Pancreas (tissue), 10 donors: Measurements from ENCODE around the gene ADAMTSL5. TPM values are rescaled to one million over a fixed set of nuclear protein-coding genes. Genes with fewer than 3 reads are reported as not detected.
"Not testable (repeated sequence)": the region's sequence is repeated elsewhere in the genome, so short reads cannot be mapped to it uniquely, and the experiment has no call there.

Experiments
- ATAC-seq, 4 donors: fragments of 200-7000 bp; cut with Tn5 transposase; one replicate each; pipeline versions ENCODE4 v1.8.0 to v1.9.1; 2020; ENCODE audit warnings: mild to moderate bottlenecking in 4 of 4, moderate library complexity in 4 of 4
- DNase-seq, 6 donors: peaks; one replicate each; pipeline ENCODE4 v3.0.0-alpha.2; 2020
- FAIRE-seq: peaks from 2 replicates; lab custom pipeline; 2012; peaks lifted over from hg19 to GRCh38; lab: Jason Lieb, UNC
- H3K27ac ChIP-seq, 4 donors: fragments of 200-600 bp; sonication (generic); 1 replicate in 3 of 4; 2 replicates in 1 of 4; pipeline versions ENCODE4 v1.5.0 to v1.8.0; 2020
- H3K27me3 ChIP-seq, 4 donors: fragments of 200-600 bp; one replicate each; pipeline ENCODE4 v1.8.0; 2021
- H3K36me3 ChIP-seq, 3 donors: fragments of 200-600 bp; sonication (generic) in 1 of 3; one replicate each; pipeline versions ENCODE4 v1.5.0 to v1.8.0; 2020 to 2021
- H3K4me1 ChIP-seq, 3 donors: fragments of 200-600 bp; one replicate each; pipeline ENCODE4 v1.8.0; 2021
- H3K4me3 ChIP-seq, 4 donors: fragments of 200-600 bp; sonication (generic) in 2 of 4; one replicate each; pipeline versions ENCODE4 v1.5.0 to v1.8.0; 2020 to 2021
- H3K9me3 ChIP-seq, 4 donors: fragments of 200-600 bp; one replicate each; pipeline ENCODE4 v1.8.0; 2021
- CTCF ChIP-seq, 4 donors: fragments of 200-600 bp; sonication (generic) in 3 of 4; IDR thresholded peaks; one replicate each; pipeline versions ENCODE4 v1.5.0 to v1.8.0; 2021; ENCODE audit warnings: antibody characterized with exemption in 4 of 4
- WGBS, 2 donors: extraction: QIAGEN DNeasy Blood & Tissue Kit; methylation state at CpG; one replicate each; pipeline ENCODE4 v1.1.7; 2013; 5-methylcytosine and 5-hydroxymethylcytosine counted together
- intact Hi-C, 3 donors: fragments of 100-400 bp; cut with DNase I; formaldehyde crosslinking; loops; one replicate each; pipeline versions ENCODE4 v1.11.1 to v1.14.2; 2022
- polyA plus RNA-seq, 2 donors: library from polyadenylated mRNA; stranded (reverse); fragments of 200-250 nt; gene quantifications; one replicate each; pipeline ENCODE4 v1.2.3, GENCODE V29; 2013
- total RNA-seq, 6 donors: library from RNA; stranded (reverse); fragmentation: NEBNext Ultra II Directional in 4 of 6; extraction: Animal tissue kit (Norgen Biotek cat#: 25700) in 4 of 6; gene quantifications; one replicate each; pipeline versions ENCODE4 v1.2.1 to v1.2.4, GENCODE V29; 2021 to 2023
- donor health status: healthy with polysubstance abuse.
- donor health status: DM: no; HTN: no; CAD: no; lungs with moderate emphysema.
- donor health status: DM: no; HTN: no; CAD: no.
- donor health status: control.
- donor health status: control.
- donor health status: Bipolar disorder and iron deficiency.
- donor health status: DM: yes; HTN: yes; CAD: no.
- donor health status: DM: no; HTN: no; CAD: no.
- donor health status: DM: no; HTN: no; CAD: no.
- donor health status: DM: yes; HTN: yes; CAD: no.

Gene ADAMTSL5
- total and polyA plus RNA-seq, 8 donors = 0.23 to 4.0 (median 0.69) TPM

GRCh38 chr19:1534972-1535371 is 22.2 kb upstream of the ADAMTSL5 start:
- 75 to 79% methylated on average over 14 of the region's 14 CpGs for WGBS, 2 donors
- intact Hi-C loops = no loop called here
- TF ChIP-seq CTCF (IDR thresholded peaks at IDR 0.05) = no peak
- DNase-seq = peak in 1 of 6 donors; percentile 43
- Histone ChIP-seq H3K9me3 (no peaks in the 10 kb centered on the region), H3K27me3 (no peaks in the 10 kb centered on the region), H3K4me1 (no peaks in the 10 kb centered on the region), H3K36me3 (no peaks in the 10 kb centered on the region), H3K4me3 (no peak overlapping the region), H3K27ac (no peak overlapping the region)
- no peak for ATAC-seq
- no peak for FAIRE-seq

GRCh38 chr19:1533510-1534150 is 20.8 kb upstream of the ADAMTSL5 start:
- ATAC-seq (no peak), DNase-seq (no peak), FAIRE-seq (no peak)
- H3K27me3 ChIP-seq = no peaks in the 10 kb centered on the region
- intact Hi-C loops = no loop called here
- no peak for TF ChIP-seq CTCF (IDR thresholded peaks at IDR 0.05)
- no peak overlapping the region for H3K27ac ChIP-seq
- H3K9me3 ChIP-seq = no peaks in the 10 kb centered on the region
- no peaks in the 10 kb centered on the region for H3K36me3 ChIP-seq
- 54 to 57% methylated on average over 21 to 23 of the region's 23 CpGs for WGBS, 2 donors
- H3K4me3 ChIP-seq = no peak overlapping the region
- no peaks in the 10 kb centered on the region for H3K4me1 ChIP-seq

- intact Hi-C loops = no loop called here
- Histone ChIP-seq H3K27ac (no peak overlapping the region), H3K27me3 (no peaks in the 10 kb centered on the region), H3K36me3 (no peaks in the 10 kb centered on the region), H3K4me3 (no peak overlapping the region), H3K9me3 (no peaks in the 10 kb centered on the region), H3K4me1 (no peaks in the 10 kb centered on the region)
- 67 to 80% methylated on average over 9 of the region's 9 CpGs for WGBS, 2 donors
- ATAC-seq (no peak), DNase-seq (no peak), FAIRE-seq (no peak)
- TF ChIP-seq CTCF (IDR thresholded peaks at IDR 0.05) = no peak
Measured at GRCh38 chr19:1532003-1532402, 19.2 kb upstream of the ADAMTSL5 start.

GRCh38 chr19:1531587-1531986 is 18.8 kb upstream of the ADAMTSL5 start:
- FAIRE-seq = no peak
- TF ChIP-seq CTCF (IDR thresholded peaks at IDR 0.05) = no peak
- Histone ChIP-seq H3K9me3 (no peaks in the 10 kb centered on the region), H3K36me3 (no peaks in the 10 kb centered on the region), H3K4me3 (no peak overlapping the region), H3K27me3 (no peaks in the 10 kb centered on the region), H3K27ac (no peak overlapping the region), H3K4me1 (no peaks in the 10 kb centered on the region)
- WGBS, 2 donors = 68 to 87% methylated on average over 11 of the region's 11 CpGs
- no peak for ATAC-seq
- DNase-seq = no peak
- intact Hi-C loops = no loop called here

- H3K27me3 ChIP-seq, intact Hi-C loops, ATAC-seq, H3K9me3 ChIP-seq, FAIRE-seq, H3K36me3 ChIP-seq, H3K4me3 ChIP-seq, DNase-seq, H3K27ac ChIP-seq, H3K4me1 ChIP-seq: not testable (repeated sequence)
- WGBS, 2 donors = 71 to 79% methylated on average over 11 of the region's 11 CpGs
Measured at GRCh38 chr19:1530856-1531255, 18.0 kb upstream of the ADAMTSL5 start.
